ENCODE results near the gene NXT1. TPM values are rescaled to one million over a fixed set of nuclear protein-coding genes. Genes with fewer than 3 reads are reported as not detected.

The NXT1 gene
- polyA plus RNA-seq, 1 donor from 2014 or later: 46.3 TPM

- Histone ChIP-seq H3K79me2 (replicated peaks; ENCODE audit: insufficient read depth, low read length) (peaks cover 27% of the 10 kb centered on the region), H3K9ac (ENCODE audit: low read length) (no peak overlapping the region), H3K27ac (ENCODE audit: low read length) (no peak overlapping the region), H4K20me1 (ENCODE audit: insufficient read depth) (no peaks in the 10 kb centered on the region), H3K27me3 (ENCODE audit: insufficient read depth, low read depth, low read length) (no peaks in the 10 kb centered on the region), H3K9me3 (ENCODE audit: low read length) (no peaks in the 10 kb centered on the region), H2AFZ (ENCODE audit: low read depth, low read length) (no peak overlapping the region), H3K36me3 (ENCODE audit: insufficient read depth, low read length) (peaks cover 31% of the 10 kb centered on the region), H3K4me3 (ENCODE audit: low read length) (no peak overlapping the region), H3F3A (ENCODE audit: insufficient read depth, low read length, poor library complexity, severe bottlenecking) (no peaks in the 10 kb centered on the region), H3K4me2 (ENCODE audit: low read length) (no peak overlapping the region), H3K9me2 (ENCODE audit: insufficient read depth, low read length) (no peaks in the 10 kb centered on the region)
- TF ChIP-seq EP300 (conservative IDR thresholded peaks at IDR 0.05; ENCODE audit: poor library complexity, severe bottlenecking): no peak
- no peak for TF ChIP-seq MXI1 (conservative IDR thresholded peaks at IDR 0.05; ENCODE audit: poor library complexity, severe bottlenecking)
- TF ChIP-seq REST (IDR thresholded peaks at IDR 0.05; ENCODE audit: borderline replicate concordance): no peak
- TF ChIP-seq EZH2 (IDR thresholded peaks at IDR 0.05; ENCODE audit: borderline replicate concordance, insufficient read depth, low read length, poor library complexity, severe bottlenecking): no peak
- no peak for TF ChIP-seq CTCF (IDR thresholded peaks at IDR 0.05; ENCODE audit: poor library complexity, severe bottlenecking)
- TF ChIP-seq SMC3 (conservative IDR thresholded peaks at IDR 0.05; ENCODE audit: poor library complexity): no peak
- TF ChIP-seq RAD21 (conservative IDR thresholded peaks at IDR 0.05): no peak
- no peak for TF ChIP-seq POLR2AphosphoS5 (IDR thresholded peaks at IDR 0.05)
- TF ChIP-seq TAF1 (IDR thresholded peaks at IDR 0.05; ENCODE audit: low read depth): no peak
Observed at GRCh38 chr20:23370274-23370673, 19.7 kb downstream of the NXT1 start.

GRCh38 chr20:23370873-23371272, 20.3 kb downstream of the NXT1 start:
- Histone ChIP-seq H3K9me3 (ENCODE audit: low read length) (no peaks in the 10 kb centered on the region), H3K27me3 (ENCODE audit: insufficient read depth, low read depth, low read length) (no peaks in the 10 kb centered on the region), H3F3A (ENCODE audit: insufficient read depth, low read length, poor library complexity, severe bottlenecking) (no peaks in the 10 kb centered on the region), H3K27ac (ENCODE audit: low read length) (no peak overlapping the region), H4K20me1 (ENCODE audit: insufficient read depth) (no peaks in the 10 kb centered on the region), H3K4me2 (ENCODE audit: low read length) (no peak overlapping the region), H2AFZ (ENCODE audit: low read depth, low read length) (no peak overlapping the region), H3K9me2 (ENCODE audit: insufficient read depth, low read length) (no peaks in the 10 kb centered on the region), H3K79me2 (replicated peaks; ENCODE audit: insufficient read depth, low read length) (peaks cover 22% of the 10 kb centered on the region), H3K36me3 (ENCODE audit: insufficient read depth, low read length) (peaks cover 31% of the 10 kb centered on the region), H3K4me3 (ENCODE audit: low read length) (no peak overlapping the region), H3K9ac (ENCODE audit: low read length) (no peak overlapping the region)
- TF ChIP-seq EP300 (conservative IDR thresholded peaks at IDR 0.05; ENCODE audit: poor library complexity, severe bottlenecking) (no peak), EZH2 (IDR thresholded peaks at IDR 0.05; ENCODE audit: borderline replicate concordance, insufficient read depth, low read length, poor library complexity, severe bottlenecking) (no peak), SMC3 (conservative IDR thresholded peaks at IDR 0.05; ENCODE audit: poor library complexity) (no peak), RAD21 (conservative IDR thresholded peaks at IDR 0.05) (no peak), REST (IDR thresholded peaks at IDR 0.05; ENCODE audit: borderline replicate concordance) (no peak), CTCF (IDR thresholded peaks at IDR 0.05; ENCODE audit: poor library complexity, severe bottlenecking) (no peak), MXI1 (conservative IDR thresholded peaks at IDR 0.05; ENCODE audit: poor library complexity, severe bottlenecking) (no peak), TAF1 (IDR thresholded peaks at IDR 0.05; ENCODE audit: low read depth) (no peak), POLR2AphosphoS5 (IDR thresholded peaks at IDR 0.05) (no peak)
